Measurements from ENCODE around the gene LRAT.

LRAT gene

GRCh38 chr4:154778264-154778663 lies 34.5 kb downstream of the LRAT start:
- no peak for DNase-seq (ENCODE audit: low spot score)

DNA sequence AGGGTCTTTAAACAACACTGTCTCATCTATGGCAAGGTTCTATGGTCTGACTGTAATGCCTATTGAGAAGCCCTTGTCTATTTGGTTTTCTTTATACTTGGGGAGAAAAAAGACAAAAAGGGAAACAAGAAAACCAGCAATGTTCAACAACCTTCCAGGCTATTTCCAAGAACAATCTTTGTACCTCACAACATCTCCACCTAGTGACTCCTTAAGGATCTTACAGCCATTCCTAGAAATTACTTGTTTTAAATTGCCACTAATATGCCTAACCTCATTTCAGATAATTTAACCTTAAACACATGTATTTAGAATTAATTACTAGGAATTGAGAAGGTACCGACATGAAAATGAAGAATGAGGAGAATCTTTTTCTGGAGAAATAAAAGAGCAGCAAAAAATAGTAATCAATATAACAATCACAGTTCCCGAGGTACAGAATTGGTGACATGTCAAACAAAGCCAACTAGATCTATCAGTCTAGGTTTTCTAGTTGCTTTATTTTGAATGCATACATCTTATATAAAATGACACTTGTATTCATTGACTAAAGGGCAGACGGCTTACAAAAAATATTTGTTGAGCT lies 35.7 kb downstream of the LRAT start:
- DNase-seq (ENCODE audit: low spot score) = no peak

GRCh38 chr4:154781126-154781982 lies 37.6 kb downstream of the LRAT start, which contains the start of gene RBM46:
Gene RBM46, plus strand, starts transcription at chr4:154781272. Its CDS starts 15,481 bp downstream, at chr4:154796753.
- DNase-seq (ENCODE audit: low spot score) = no peak

GRCh38 chr4:154781983-154782293 lies 38.1 kb downstream of the LRAT start:
- no peak for DNase-seq (ENCODE audit: low spot score)

Measured in HuH-7.5 (cell line).